H1 (cell line): ENCODE data around the gene TMEM176B.

Experiments
- CREB1 ChIP-seq: IDR thresholded peaks from 2 replicates; pipeline ENCODE4 v1.6.1; 2012; ENCODE audit warnings: inconsistent platforms
- GTF2F1 ChIP-seq: IDR thresholded peaks from 2 replicates; pipeline ENCODE4 v1.6.1; 2012; ENCODE audit warnings: low read depth, low read length, improper control_type of control experiment, borderline replicate concordance
- RFX5 ChIP-seq: IDR thresholded peaks from 2 replicates; pipeline ENCODE4 v1.6.1; 2011; ENCODE audit warnings: low read depth, low read length, improper control_type of control experiment, borderline replicate concordance
- TF ChIP-seq, protein P1 (sequence below), 3 experiments: IDR thresholded peaks; 1 replicate in 2 of 3; 2 replicates in 1 of 3; pipeline versions ENCODE4 v1.5.1 to v1.6.1; 2011; ENCODE audit warnings: low read length in 3 of 3, mild to moderate bottlenecking in 3 of 3, inconsistent platforms in 2 of 3, low read depth in 1 of 3, moderate library complexity in 1 of 3; ENCODE audit not compliant: insufficient read depth in 1 of 3; ENCODE audit errors: control extremely low read depth in 1 of 3
- TF ChIP-seq, protein P2 (sequence below): IDR thresholded peaks from 2 replicates; pipeline ENCODE4 v1.6.1; 2011; ENCODE audit warnings: low read length, improper control_type of control experiment

DNA sequence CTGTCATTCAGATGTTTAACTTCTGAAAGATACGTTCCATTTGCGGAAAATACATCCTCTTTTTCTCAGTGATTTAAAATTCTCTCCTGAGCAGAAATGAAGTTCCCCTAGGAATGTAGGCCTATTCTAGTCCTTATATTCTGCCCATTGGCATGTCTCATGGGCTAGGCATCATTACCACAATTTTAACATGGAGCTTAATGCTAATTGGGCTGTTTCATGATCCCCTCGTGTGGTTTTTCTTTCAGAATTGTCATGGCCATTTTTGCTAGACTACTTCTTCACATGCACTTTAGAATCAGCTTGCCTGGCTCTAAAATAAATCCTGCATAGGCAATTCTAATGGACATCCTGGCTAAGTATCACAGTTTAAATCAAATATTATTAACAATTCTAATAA is 1.0 kb downstream of the TMEM176B start:
- TF ChIP-seq, protein P1, sequence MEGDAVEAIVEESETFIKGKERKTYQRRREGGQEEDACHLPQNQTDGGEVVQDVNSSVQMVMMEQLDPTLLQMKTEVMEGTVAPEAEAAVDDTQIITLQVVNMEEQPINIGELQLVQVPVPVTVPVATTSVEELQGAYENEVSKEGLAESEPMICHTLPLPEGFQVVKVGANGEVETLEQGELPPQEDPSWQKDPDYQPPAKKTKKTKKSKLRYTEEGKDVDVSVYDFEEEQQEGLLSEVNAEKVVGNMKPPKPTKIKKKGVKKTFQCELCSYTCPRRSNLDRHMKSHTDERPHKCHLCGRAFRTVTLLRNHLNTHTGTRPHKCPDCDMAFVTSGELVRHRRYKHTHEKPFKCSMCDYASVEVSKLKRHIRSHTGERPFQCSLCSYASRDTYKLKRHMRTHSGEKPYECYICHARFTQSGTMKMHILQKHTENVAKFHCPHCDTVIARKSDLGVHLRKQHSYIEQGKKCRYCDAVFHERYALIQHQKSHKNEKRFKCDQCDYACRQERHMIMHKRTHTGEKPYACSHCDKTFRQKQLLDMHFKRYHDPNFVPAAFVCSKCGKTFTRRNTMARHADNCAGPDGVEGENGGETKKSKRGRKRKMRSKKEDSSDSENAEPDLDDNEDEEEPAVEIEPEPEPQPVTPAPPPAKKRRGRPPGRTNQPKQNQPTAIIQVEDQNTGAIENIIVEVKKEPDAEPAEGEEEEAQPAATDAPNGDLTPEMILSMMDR (IDR thresholded peaks at IDR 0.05; ENCODE audit: control extremely low read depth in 1 of 3, insufficient read depth in 1 of 3, low read depth in 1 of 3, low read length in 3 of 3), result no peak
- TF ChIP-seq, protein P2, sequence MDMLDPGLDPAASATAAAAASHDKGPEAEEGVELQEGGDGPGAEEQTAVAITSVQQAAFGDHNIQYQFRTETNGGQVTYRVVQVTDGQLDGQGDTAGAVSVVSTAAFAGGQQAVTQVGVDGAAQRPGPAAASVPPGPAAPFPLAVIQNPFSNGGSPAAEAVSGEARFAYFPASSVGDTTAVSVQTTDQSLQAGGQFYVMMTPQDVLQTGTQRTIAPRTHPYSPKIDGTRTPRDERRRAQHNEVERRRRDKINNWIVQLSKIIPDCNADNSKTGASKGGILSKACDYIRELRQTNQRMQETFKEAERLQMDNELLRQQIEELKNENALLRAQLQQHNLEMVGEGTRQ, result no peak
- TF ChIP-seq RFX5 (no peak), GTF2F1 (no peak), CREB1 (no peak)
